Measurements from ENCODE around the gene FBLN1. TPM values are rescaled to one million over a fixed set of nuclear protein-coding genes. Genes with fewer than 3 reads are reported as not detected.
A peak's percentile ranks its signal among the peaks of the same experiment; 100 is the strongest.

The FBLN1 gene
- total RNA-seq, 1 donor from 2014 or later = 82.8 TPM

- DNase-seq = no peak
- Histone ChIP-seq H3K27ac (replicated peaks) (no peak overlapping the region), H3K4me3 (no peak overlapping the region), H3K27me3 (ENCODE audit: low read depth) (peaks cover 43% of the 10 kb centered on the region), H3K4me1 (peaks cover 22% of the 10 kb centered on the region), H3K36me3 (no peaks in the 10 kb centered on the region), H3K9me3 (replicated peaks) (no peaks in the 10 kb centered on the region)
- intact Hi-C loops (cut with micrococcal nuclease) = no loop called here
- TF ChIP-seq, protein P1, sequence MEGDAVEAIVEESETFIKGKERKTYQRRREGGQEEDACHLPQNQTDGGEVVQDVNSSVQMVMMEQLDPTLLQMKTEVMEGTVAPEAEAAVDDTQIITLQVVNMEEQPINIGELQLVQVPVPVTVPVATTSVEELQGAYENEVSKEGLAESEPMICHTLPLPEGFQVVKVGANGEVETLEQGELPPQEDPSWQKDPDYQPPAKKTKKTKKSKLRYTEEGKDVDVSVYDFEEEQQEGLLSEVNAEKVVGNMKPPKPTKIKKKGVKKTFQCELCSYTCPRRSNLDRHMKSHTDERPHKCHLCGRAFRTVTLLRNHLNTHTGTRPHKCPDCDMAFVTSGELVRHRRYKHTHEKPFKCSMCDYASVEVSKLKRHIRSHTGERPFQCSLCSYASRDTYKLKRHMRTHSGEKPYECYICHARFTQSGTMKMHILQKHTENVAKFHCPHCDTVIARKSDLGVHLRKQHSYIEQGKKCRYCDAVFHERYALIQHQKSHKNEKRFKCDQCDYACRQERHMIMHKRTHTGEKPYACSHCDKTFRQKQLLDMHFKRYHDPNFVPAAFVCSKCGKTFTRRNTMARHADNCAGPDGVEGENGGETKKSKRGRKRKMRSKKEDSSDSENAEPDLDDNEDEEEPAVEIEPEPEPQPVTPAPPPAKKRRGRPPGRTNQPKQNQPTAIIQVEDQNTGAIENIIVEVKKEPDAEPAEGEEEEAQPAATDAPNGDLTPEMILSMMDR (IDR thresholded peaks at IDR 0.05; ENCODE audit: borderline replicate concordance) = no peak
These were observed 137.0 kb downstream of the FBLN1 start for GRCh38 chr22:45639747-45640102.

GRCh38 chr22:45640291-45640940, 137.7 kb downstream of the FBLN1 start:
- TF ChIP-seq, protein P1 (IDR thresholded peaks at IDR 0.05; ENCODE audit: borderline replicate concordance) = no peak
- H3K27me3 ChIP-seq (ENCODE audit: low read depth) = peaks cover 44% of the 10 kb centered on the region
- intact Hi-C loops (cut with micrococcal nuclease) = no loop called here
- peak; percentile 25 for DNase-seq
- H3K9me3 ChIP-seq (replicated peaks) = no peaks in the 10 kb centered on the region
- no peaks in the 10 kb centered on the region for H3K36me3 ChIP-seq
- no peak overlapping the region for H3K27ac ChIP-seq (replicated peaks)
- no peak overlapping the region for H3K4me3 ChIP-seq
- peaks cover 23% of the 10 kb centered on the region for H3K4me1 ChIP-seq

DNA sequence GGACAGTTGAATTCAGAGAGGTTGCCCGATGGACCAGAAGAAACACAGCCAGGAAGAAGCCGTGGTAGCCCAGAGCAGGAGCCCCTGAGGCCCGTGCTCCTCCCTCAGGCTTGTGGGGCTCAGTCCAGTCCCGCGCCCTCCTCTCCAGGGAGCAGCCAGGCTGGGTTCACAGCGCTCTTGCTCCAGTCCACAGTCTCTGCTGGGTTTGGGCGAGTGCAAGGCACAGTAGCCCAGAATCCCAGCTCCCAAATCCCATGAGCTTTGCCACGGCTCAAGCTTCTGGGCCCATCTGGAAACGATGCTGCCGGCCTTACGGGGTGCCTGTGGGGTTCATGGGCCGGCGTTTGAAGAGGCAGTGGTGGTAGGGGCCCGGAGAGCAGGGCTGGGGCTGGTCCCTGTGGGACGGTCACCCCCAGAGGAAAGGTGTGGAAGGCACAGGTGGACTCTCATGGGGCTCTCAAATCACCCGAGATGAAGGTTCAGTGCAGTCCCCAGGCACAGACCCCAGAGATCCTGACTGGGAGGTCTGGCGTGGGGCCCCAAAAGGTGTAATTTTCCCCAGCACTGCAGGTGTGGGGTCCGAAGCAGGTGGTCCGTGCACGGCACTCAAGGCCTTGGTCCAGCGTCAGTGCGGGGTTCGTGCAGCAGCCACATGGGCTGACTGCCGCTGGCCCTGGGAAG, 138.4 kb downstream of the FBLN1 start:
- no peaks in the 10 kb centered on the region for H3K9me3 ChIP-seq (replicated peaks)
- H3K27ac ChIP-seq (replicated peaks) = no peak overlapping the region
- TF ChIP-seq, protein P1 (IDR thresholded peaks at IDR 0.05; ENCODE audit: borderline replicate concordance) = no peak
- DNase-seq = no peak
- peaks cover 29% of the 10 kb centered on the region for H3K4me1 ChIP-seq
- intact Hi-C loops (cut with micrococcal nuclease) = no loop called here
- peaks cover 49% of the 10 kb centered on the region for H3K27me3 ChIP-seq (ENCODE audit: low read depth)
- no peaks in the 10 kb centered on the region for H3K36me3 ChIP-seq
- H3K4me3 ChIP-seq = no peak overlapping the region

GRCh38 chr22:45642986-45643385, 140.3 kb downstream of the FBLN1 start:
- peaks cover 55% of the 10 kb centered on the region for H3K27me3 ChIP-seq (ENCODE audit: low read depth)
- no peak for DNase-seq
- peaks cover 29% of the 10 kb centered on the region for H3K4me1 ChIP-seq
- no peak overlapping the region for H3K27ac ChIP-seq (replicated peaks)
- H3K36me3 ChIP-seq = no peaks in the 10 kb centered on the region
- TF ChIP-seq, protein P1 (IDR thresholded peaks at IDR 0.05; ENCODE audit: borderline replicate concordance) = no peak
- intact Hi-C loops (cut with micrococcal nuclease) = no loop called here
- no peak overlapping the region for H3K4me3 ChIP-seq
- no peaks in the 10 kb centered on the region for H3K9me3 ChIP-seq (replicated peaks)

- intact Hi-C loops (cut with micrococcal nuclease) = no loop called here
These were observed 142.0 kb downstream of the FBLN1 start for GRCh38 chr22:45644714-45645113.

More at GRCh38 chr22:45644714-45645113, 142.0 kb downstream of the FBLN1 start:
- TF ChIP-seq, protein P1 (IDR thresholded peaks at IDR 0.05; ENCODE audit: borderline replicate concordance) = no peak
- no peaks in the 10 kb centered on the region for H3K36me3 ChIP-seq
- no peaks in the 10 kb centered on the region for H3K9me3 ChIP-seq (replicated peaks)
- peaks cover 22% of the 10 kb centered on the region for H3K4me1 ChIP-seq
- DNase-seq = no peak
- no peak overlapping the region for H3K27ac ChIP-seq (replicated peaks)
- no peak overlapping the region for H3K4me3 ChIP-seq
- peaks cover 61% of the 10 kb centered on the region for H3K27me3 ChIP-seq (ENCODE audit: low read depth)

Data from left ventricle myocardium inferior (tissue), 1 donor.